GM21723 (cell line): ENCODE data around the gene SLC29A1.
A peak's percentile ranks its signal among the peaks of the same experiment; 100 is the strongest.
"Not testable (repeated sequence)": the region's sequence is repeated elsewhere in the genome, so short reads cannot be mapped to it uniquely, and the experiment has no call there.

ENCODE experiments used
- ATAC-seq: cut with Tn5 transposase; IDR thresholded peaks from one replicate; pipeline ENCODE4 v1.9.1; 2021; ENCODE audit warnings: mild to moderate bottlenecking, moderate library complexity; ENCODE audit not compliant: unreplicated experiment

Gene SLC29A1

DNA sequence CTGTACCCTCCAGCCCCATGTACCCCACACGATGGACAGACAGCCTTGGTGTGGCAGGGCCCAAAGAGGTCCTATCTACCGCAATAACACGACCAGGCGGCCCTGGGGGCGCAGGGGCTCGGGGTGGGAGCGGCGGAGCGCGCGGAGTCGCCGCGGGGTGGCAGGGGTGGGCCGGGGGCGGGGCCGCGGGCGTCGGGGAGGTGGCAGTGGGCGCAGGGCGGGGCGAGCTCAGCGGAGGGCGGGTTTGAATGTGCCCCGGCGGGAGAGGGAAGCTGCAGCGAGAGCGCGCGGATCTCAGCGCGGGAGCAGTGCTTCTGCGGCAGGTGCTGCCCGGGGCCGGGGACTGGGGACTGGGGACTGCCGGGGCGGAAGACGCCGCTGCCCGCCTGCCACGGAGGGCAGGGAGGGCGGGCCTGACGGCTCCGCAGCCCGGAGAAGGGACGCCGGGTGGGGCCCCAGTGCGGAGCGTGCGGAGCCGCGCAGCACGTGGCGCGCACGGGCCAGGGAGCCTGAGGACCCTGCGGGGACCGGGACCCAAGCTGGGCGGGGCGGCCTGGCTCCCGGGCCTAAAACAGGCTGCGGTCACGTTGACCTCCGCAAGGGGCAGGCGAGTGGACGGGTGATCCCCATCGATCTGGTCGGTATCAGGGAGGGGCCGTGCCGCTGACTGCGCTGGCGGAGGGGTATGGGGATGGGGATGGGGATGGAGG is at the start of gene SLC29A1:
Gene SLC29A1, plus strand, starts transcription at position 277 of the 710 bp plus-strand sequence. CDS start 3,719 bp downstream, outside the sequence.
- ATAC-seq, result peak; percentile 55

DNA sequence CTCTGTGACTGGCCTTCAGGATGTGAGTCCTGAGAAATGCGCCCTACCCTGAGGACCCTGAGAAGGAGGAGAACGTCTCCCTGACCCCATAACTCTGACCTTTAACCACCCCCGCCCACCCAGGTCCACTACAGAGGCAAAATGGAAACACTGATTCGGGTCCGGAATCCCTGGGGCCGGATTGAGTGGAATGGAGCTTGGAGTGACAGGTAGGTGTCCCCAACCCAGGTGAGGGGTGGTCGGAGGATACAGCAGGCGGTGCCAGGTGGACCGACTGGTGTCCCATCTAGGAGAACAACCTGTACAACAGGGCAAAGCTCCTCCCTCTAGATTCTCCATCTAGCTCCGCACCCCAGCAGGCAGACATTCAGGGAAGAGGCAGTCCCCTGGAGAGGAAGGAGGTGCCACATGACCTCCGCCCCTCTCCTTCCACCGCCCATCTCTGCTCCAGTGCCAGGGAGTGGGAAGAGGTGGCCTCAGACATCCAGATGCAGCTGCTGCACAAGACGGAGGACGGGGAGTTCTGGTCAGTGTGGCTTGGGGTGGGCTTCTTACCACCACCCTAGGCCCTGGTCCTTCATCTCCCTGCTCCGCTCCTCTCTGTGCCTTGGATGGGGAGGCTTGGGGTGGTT is 47.1 kb upstream of the SLC29A1 start:
- ATAC-seq, result no peak

DNA sequence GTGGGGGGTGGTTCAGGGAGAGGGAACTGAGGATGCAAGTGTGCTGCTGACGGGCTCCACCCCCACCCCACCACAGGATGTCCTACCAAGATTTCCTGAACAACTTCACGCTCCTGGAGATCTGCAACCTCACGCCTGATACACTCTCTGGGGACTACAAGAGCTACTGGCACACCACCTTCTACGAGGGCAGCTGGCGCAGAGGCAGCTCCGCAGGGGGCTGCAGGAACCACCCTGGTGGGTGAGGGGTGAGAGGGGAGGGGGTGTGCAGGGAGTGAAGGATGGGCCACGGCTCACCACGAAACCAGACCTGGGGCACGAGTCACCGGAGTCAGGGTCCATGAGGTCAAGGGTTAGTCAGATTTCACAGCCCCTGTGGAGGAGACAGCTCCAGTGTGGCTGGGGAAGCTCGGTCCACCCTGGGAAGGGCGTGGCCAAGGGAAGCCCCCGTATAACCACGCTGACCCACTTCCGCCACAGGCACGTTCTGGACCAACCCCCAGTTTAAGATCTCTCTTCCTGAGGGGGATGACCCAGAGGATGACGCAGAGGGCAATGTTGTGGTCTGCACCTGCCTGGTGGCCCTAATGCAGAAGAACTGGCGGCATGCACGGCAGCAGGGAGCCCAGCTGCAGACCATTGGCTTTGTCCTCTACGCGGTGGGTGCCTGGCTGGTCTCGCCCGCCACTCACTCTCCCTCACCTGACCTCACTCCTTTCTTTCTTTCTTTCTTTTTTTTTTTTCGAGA is 46.5 kb upstream of the SLC29A1 start:
- peak; percentile 56 for ATAC-seq

DNA sequence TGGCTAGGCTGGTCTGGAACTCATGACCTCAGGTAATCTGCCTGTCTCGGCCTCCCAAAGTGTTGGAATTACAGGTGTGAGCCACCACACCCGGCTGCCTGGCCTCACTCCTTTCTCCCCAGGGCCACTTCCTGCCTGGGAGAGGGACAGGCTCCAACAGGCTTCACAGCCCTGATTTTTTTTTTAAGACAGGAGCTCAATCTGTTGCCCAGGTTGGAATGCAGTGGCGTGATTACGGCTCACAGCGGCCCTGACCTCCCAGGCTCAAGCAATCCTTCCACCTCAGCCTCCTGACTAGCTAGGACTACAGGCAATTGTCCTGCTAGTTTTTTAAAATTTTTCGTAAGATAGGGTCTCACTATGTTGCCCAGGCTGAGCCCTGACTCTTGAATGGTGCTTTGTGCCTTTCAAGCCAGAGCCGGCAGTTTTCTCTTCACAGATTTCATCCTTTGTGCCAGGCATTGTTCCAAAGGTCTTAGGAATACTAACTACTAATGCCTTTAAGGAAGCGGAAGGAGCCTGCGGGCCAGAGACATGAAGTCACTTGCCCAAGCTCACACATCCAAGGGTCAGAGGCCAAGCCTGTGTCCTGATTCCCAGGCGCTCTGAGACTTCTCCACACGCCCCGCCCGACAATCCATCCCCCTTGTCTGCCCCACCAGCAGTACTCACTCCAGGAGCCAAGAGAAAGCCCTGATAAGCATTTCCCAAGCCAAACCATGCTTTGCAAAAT is 45.5 kb upstream of the SLC29A1 start:
- no peak for ATAC-seq

DNA sequence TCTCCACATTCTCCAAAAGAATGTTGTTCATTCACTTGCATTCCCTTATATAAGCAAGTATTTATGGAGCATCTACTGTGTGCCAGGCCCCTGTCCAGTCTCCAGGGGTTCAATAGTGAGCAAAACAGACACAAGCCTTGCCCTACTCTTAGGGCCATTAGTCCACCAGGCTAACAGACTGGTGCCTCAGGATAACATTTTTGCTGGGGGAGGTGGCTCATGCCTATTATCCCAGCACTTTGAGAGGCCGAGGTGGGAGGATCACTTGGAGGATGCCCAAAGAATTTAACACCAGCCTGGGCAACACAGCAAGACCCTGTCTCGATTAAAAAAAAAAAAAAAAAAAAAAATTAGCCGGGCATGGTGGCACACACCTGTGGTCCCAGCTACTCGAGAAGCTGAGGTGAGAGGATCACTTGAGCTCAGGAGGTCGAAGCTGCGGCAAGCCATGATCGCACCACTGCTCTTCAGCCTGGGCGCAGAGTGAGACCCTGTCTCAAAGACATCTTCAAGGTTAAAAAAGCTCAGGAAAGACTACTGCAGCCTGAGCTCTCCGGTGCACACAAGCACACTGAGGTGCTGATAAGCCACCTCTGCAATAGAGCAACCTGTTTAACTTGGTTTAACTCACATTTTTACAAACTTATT is 44.8 kb upstream of the SLC29A1 start:
- ATAC-seq, result no peak

DNA sequence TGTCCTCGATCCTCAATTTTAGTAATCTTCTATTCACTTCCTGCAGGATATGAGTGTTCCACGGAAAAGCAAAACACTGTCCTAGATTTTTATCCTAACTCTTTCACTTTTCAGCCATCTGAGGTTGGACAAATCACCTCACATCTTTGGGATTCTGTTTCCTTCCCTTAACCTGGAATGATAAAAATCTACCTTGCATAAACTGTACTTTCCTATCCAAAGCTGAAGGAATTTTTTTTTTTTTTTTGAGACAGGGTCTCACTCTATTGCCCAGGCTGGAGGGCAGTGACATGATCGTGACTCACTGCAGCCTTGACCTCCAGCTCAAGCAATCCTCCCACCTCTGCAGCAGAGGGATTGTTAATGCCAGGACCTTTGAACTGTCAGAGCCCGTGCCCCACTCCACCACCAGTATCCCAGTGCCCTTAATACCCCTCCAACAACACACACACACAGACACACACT is 44.3 kb upstream of the SLC29A1 start:
- no peak for ATAC-seq

DNA sequence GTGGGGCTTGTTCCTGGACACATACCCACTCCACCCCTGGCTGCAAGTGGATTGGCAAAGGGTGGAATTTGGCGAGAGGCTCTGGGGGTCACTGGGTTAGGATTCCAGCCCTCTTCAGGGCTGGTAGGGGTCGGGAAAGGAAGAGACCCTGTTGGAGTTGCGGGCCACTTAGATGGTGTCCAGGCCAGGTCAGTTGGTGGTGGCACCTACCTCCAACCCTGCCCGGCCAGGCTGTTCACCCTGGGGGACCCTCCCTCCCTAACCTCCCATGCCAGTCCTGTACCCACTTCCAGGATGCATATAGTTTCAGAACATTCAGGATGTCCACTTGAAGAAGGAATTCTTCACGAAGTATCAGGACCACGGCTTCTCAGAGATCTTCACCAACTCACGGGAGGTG is 43.7 kb upstream of the SLC29A1 start:
- no peak for ATAC-seq

DNA sequence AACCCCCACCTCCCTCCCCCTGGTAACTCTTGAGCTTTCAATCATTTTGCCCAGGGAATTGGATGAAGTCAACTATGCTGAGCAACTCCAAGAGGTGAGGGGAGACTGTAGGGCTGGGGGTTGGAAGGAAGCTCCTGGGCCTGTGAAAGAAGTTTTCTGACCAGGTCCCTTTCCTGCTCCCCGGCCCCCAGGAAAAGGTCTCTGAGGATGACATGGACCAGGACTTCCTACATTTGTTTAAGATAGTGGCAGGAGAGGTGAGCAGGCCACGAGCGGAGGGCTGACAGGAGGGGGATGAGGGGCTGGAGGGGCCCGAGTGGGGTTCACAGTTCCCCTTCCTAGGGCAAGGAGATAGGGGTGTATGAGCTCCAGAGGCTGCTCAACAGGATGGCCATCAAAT is 43.0 kb upstream of the SLC29A1 start:
- no peak for ATAC-seq

DNA sequence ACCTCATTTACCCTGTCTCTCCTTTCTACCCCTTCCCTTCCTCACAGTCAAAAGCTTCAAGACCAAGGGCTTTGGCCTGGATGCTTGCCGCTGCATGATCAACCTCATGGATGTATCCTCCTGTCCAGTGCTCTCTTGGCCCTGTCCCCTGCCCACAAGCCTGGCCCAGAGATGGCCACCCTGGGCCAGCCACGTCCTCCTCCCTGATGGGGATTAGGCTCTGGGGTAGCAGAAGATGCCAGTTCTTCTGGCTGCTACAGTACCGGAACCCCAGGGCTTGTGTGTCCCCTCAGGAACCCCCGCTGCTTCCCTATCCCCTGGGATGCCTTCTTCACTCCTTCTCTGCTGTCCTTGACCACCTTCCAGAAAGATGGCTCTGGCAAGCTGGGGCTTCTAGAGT is 42.5 kb upstream of the SLC29A1 start:
- ATAC-seq, result no peak

DNA sequence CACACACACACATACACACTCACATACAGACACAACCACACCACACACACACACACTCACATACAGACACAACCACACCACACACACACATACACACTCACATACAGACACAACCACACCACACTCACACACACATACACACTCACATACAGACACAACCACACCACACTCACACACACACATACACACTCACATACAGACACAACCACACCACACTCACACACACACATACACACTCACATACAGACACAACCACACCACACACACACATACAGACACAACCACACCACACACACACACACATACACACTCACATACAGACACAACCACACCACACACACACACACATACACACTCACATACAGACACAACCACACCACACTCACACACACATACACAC is 41.6 kb upstream of the SLC29A1 start:
- not testable (repeated sequence) for ATAC-seq

DNA sequence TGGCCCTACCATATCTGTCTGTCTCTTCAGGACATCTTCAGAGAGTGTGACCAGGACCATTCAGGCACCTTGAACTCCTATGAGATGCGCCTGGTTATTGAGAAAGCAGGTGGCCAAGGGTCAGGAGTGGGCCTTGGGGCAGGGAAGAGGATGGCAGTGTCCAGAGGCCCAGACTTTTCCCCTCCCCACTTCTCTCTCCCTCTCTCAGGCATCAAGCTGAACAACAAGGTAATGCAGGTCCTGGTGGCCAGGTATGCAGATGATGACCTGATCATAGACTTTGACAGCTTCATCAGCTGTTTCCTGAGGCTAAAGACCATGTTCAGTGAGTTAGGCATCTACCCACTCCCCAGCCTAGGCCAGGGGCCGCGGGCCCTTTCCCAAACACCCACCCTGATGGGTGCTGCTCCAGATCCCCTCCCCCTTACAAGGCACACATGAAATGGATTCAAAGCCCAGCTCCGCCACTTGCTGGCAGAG is 40.4 kb upstream of the SLC29A1 start:
- no peak for ATAC-seq

DNA sequence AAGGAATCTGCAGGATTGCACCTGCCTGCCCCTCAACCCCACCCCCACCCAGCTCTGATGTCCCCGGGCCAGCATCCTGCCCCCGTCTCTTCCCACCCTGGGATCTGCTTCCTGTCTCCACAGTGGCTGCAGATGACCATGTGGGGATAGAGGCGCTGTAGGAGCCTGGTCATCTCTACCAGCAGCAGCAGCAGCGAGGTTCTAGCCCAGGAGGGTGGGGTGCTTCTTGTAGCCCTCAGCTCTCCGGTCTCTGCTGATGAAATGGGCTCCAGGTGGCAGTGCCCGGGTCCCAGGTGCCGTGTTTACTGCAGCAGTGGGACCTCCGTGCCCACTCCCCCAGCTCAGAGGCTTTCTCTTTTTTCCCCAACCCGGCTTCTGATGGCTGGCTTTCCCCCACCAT is 39.6 kb upstream of the SLC29A1 start:
- no peak for ATAC-seq

DNA sequence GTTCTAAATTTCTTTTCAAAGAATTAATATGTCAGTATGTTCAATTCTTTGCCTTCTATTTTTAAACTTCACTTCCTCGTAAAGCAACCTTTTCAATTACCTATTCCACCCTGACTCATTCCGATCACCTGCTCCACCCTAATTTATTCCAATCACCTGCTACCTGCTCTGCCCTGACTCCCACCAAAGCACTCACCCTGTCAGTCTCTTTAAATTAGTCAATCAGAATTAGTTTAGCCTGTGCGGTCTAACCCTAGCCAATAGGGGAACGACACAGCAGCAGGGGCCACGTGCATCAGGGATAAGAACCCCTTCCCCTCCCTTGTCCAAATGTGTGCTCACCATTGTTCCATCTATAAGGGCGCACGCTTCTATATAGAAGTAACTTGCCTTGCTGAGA is 38.0 kb upstream of the SLC29A1 start:
- ATAC-seq, result not testable (repeated sequence)

DNA sequence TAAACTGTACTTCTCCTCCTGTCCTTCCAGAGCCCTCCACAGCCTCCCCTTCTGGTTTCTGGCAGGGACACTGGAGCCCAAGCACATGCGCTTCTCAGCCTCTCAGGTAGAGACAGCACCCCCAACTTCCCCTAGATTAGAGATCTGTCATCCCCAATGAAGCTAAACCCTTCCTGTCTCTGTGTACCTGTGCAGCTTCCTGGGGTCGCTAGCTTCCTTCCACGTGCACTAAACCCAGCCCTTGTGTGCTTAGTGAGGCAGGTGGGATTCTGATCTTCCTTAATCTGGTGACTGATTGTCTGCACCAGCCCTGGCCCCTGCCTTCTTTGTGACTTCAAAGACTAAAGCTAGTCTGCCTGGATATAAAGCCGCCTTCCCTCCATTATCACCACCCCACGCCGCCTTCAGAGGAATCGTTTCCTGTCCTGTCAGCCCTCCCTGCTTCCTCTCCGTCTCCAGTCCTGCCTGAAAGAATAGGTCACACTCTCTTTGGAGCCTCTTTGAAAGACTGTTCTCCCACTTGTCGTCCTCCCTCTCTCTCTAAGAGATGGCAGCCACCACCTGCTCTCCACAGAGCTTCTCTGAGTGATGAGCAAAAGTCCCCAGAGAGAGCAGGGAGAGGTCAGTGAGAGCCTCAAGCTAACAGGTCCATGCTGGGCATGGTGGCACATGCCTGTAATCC is 37.3 kb upstream of the SLC29A1 start:
- ATAC-seq, result no peak

DNA sequence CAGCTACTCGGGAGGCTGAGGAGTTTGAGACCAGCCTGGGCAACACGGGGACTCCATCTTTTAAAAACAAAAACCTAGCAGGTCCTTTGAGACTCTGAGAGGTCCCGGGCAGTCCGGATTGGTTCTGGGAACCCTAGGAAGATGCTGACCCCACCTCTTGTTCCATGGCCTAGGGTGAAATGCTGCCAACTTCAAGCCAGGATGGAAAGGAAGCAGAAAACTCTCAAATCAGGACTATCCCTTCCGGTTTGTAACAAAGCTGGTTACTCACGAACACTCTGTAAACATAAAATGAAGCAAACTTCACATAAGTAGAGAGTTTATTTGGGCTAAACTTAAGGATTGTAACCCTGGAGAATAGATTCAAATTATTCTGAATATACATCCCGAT is 36.8 kb upstream of the SLC29A1 start:
- no peak for ATAC-seq

DNA sequence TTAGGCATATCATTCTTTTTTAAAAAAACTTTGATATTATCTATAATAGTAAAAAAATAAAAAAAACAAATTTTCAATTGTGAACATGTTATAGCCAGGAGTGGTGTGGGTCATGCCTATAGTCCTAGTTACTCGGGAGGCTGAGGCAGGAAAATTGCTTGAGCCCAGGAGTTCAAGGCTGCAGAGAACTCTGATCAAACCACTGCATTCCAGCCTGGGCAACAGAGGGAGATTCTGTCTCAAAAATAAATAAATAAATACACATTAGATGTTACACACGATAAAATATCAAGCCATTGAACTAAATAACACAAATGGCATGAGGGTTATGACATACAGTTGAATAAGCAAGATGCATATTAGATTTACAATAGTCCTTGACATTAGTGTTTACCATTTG is 34.6 kb upstream of the SLC29A1 start:
- ATAC-seq, result no peak

DNA sequence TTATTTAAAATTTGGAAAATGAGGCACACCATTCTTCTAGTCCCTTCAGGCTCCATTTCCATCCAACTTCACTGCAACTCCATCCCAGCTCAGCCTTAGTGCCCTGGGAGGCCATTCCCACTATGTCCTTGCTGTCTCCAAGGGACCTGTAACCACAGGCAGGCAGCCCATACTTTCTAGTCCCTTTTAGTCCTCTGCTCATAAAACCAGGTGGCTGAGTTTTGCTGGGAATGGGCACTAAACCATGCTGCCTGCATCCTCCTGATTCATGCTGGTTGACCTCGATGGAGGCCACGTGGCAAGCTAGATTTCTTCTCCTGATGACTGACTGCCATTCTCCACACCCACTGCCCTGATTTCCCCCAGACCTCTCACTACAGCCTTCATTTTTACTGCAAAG is 34.1 kb upstream of the SLC29A1 start:
- ATAC-seq, result no peak

DNA sequence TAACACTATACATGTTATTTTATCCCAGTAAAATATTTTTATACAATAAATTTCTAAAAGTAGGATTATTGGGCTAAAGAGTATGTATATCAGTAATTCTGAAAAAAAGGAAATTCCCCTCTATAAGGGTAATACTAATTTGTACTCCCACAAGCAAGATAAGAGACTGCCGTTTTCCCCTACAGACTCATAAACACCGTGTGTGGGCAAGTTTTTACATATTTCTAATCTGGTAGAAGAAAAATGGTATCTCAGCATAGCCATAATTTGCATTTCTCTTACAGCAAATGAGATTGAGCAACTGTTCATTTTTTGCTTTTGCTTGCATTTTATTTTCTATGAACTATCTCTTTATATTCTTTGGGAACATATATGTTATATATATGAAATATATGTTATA is 32.7 kb upstream of the SLC29A1 start:
- ATAC-seq, result peak; percentile 81

DNA sequence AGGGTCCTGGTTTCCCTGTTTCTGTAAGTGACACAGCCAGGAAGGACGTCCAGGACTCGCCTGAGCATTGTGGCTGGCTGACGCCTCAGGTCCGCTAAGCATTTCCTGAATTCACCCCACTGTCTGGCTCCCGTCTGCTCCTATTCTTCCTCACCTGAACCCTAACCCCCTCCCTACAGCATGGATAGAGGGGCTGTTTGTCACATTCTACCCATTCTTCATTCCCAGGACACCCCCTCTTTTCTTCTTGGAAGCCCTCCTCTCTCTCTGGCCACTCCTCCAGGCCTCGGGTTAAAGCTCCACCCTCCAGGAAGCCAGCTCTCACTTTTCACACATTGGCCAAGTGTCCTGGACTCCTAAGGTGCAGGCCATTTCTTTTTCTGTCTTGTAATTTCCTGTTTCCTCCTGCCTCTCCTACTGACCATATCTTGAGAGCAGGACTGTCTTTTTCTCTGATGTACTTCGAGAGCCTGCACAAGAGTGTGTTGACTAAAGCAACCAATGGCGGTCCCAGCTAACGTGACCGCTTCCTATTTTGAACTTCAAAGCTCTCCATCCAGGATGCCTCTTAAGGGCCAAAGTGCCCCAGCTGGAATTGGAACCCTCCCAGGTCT is 30.9 kb upstream of the SLC29A1 start:
- no peak for ATAC-seq
